Measurements from ENCODE around the gene PVALEF.

PVALEF gene

DNA sequence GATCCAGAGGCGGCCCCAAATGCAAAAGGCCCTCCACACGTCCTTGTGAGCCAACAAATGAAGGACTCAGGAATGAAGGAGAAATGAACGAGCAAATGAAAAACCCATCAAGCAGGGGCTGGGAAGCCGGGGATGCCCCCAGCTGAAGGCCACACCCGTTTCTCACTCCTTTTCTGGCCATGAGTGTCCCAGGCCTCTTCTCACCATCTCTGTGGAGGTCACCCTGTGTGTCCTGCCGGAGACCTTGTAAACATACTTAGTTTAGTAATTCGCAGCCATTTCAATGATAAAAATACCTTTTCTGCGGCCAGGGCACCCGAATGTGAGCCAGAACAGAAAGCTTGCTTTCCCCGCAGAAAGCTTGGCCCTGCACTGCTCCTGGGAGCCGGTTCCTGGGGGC is 21.8 kb downstream of the PVALEF start:
- DNase-seq: no peak

DNA sequence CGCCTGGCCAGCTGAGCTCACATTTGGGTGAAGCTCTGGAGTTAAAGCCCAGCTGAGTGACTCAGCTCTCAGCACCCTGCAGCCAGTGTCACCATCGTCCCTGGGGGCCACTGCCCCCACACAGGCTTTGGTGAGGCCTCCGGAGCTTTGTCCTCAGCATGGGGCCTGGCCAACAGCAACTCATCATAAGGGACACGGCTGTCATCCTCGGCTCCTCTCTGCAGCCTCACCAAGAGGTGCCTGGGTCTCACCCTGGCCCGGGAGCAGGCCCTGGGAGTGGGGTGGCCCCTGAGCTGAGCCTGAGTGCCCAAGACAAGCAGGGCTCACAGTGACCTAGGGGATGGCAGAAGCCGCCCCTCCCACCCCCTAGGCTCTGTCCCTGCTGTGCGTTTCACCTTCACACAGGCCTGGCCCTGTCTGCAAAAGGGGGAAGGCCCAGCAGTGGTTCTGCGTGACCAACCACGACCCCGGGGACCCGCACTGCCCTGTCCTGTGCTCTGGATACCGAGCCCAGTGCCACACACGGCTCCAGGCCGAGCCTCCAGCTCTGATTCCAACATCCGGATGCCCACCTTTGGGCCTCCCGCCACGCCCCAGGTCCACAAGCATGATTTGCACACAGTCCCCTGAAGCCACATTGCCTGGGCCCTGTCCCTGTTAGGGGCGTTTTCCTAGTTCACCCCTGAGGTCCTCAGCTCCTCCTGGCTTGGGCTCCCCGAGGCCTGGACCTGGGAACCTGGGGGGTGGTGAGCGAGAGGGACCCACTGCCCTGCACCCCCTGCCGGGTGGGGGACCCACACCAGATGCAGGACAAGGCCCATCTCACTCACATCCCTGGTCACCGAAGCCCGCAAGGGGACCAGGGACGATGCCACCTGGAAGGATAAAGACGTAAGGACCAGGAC is 22.5 kb downstream of the PVALEF start:
- no peak for DNase-seq

DNA sequence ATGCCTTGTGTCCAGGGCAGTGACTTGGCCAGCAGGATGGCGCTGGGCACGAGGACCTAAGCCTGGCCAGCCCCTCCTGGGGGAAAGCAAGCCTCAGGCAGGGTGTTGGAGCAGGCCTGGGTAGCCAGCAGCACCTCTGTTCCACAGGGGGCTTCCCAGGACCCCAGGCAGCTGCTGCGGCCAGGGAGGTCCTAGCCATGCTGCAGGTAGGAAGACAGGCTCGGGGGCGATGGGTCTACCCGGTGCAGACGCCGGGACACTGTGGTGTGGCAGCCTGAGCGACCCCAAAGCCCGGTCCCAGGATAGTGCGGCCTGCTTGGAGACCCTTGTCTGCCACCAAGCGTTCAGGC is 23.2 kb downstream of the PVALEF start:
- no peak for DNase-seq

DNA sequence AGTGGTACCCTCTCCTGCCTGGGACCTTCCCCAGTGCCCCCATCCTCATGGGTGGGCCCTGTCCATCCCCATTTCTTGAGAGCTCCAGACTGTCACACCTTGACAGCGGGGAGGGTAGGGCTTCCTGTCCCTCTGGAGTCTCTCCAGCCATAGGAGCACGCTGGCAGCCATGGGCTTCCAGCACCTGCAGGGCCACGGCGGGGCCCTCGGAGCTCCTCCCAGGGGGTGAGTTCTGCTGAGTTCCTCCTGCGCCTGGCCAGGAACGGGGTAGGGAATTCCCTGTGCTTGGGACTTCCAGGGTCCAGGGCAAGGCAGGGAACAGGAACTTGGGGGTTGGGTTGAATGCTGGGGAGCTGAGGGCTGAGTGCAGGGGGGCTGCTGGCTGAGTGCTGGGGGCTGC is 23.7 kb downstream of the PVALEF start:
- no peak for DNase-seq

DNA sequence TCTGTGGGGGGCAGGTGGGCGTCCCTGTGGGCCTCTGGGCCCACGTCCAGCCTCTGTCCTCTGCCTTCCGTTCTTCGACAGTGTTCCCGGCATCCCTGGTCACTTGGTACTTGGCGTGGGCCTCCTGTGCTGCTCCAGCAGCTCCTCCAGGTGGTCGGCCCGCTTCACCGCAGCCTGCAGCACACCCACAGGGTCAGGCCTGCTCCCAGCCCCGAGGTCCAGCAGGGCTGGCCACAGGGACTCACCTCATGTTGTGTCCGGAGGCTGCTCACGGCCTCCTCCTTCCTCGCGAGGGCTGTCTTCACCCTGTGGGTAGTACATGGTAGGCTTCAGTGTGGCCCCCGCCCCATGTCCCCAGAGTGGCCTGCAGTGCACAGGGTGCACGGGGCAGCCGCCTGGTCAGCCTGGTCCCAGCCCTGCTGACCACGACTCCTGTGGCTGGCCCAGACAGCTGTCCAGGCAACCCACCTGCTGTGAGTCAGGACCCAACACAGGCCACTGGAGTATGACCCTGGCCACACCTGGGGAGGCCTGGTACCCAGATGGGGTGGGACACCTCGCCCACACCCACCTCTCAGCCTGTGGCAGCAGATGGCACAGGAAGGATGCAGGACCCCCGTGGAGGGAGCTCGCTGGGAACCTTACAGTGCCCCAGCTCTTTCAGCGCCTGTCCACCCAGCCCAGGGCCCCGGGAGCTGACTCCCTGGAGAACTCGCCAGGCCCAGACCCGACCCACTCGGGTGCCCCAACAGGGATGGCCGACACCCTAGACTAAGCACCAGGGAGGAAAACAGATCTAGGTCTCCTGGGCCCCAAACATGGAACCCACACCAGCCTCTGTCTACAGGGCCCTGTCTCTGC is 24.6 kb downstream of the PVALEF start:
- DNase-seq: no peak

DNA sequence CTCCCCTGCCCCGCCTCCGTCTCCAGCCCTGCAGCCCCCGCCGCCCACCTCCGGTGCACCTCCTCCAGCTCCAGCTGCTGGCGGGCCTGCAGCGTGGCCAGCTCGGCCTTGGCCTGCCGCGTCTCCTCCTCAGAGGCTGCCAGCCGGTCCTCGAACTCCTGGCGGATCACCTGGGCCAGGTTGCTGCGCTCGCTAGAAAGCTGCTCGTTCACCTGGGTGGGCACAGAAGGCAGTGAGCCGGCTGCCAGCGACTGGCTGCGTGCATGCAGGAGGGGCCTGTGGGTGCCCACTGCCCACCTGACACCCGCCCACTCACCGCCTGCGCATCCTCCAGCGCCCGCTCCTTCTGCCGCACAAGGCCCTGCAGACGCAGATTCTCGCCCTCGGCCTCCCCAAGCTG is 25.3 kb downstream of the PVALEF start:
- no peak for DNase-seq

DNA sequence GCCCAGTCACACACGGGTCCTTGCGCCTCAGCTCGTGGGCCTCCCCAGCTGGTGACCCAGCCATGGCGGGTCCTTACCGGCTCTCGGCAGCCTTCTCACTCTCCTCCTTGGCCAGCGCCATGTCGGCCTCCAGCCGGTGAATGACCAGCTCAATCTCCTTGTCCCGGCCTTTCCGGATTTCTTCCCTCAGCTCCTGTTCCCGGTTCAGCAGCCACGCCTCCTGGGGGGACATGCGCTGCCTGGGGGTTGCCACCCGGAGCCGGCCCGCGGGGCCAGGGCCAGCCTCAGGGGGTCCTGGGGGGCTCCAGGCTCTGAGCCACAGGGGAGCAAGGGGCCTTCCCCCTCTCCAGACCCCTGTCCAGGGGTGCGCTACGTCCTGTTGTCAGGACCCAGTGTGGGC is 25.8 kb downstream of the PVALEF start:
- DNase-seq: no peak

DNA sequence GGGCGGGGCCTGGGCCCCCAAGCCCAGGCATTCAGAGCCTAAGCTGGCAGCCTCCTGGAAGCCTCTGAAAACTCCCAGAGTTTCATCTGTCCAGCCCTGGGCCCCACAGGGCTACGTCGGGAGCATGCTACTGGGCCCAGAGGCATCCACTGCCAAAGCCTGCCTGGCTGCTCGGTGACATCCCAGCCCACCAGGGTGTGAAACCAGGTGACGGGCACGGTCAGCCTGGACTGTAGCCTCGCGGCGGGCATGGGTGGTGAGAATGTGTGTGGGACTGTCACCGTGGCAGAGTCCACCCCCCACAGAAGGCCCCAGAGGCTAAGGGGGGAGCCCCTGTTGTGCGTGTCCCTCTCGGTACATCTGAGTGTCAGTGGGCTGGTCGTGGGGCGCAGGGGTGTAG is 26.3 kb downstream of the PVALEF start:
- DNase-seq: no peak

DNA sequence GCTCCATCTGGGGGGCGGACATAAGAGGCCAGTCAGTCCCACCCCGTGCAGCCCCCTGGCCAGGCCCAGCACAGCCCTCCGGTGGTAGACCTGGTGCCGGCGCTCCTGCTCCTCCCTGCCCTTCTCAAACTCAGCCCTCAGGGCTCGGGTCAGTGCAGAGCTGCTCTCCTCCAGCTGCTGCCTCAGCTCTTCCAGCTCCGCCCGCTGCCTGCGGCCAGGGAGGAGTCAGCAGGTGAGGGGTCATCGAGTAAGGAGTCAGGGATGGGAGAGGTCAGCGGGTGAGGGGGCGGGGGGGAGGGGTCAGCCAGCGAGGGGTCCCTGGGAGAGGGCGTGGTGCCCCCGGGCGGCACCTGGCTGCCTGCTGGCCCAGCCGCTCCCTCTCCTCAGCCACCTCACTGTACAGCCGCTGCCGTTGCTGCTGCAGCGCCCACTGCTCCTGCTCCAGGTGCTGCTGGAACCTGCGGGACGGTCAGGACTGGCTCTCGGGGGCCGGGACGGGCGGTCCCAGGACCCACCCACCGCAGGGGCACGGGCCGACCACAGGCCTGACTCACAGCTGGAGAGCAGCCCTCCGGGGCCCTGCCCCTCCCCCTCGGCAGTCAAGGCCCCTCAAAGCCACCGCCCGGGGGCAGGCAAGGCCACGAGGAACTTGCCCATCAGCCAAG is 27.2 kb downstream of the PVALEF start:
- no peak for DNase-seq

DNA sequence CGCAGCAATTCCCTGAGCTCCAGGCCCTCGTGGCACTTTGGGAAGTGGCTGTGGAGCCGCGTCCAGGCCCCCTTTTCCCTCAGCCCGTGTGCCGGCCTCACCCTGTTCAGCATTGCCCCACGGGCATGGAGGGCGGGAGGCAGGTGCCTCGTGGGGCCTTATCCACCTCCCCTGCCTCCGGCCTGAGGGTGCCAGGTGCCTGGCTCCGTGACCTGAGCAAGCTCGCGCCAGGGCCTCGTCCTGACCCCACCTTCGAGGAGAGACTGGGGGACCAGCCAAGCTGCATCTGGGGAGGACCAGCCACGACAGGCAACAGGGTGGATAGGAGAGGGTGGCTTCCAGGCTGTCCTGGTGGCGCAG is 27.7 kb downstream of the PVALEF start:
- no peak for DNase-seq

DNA sequence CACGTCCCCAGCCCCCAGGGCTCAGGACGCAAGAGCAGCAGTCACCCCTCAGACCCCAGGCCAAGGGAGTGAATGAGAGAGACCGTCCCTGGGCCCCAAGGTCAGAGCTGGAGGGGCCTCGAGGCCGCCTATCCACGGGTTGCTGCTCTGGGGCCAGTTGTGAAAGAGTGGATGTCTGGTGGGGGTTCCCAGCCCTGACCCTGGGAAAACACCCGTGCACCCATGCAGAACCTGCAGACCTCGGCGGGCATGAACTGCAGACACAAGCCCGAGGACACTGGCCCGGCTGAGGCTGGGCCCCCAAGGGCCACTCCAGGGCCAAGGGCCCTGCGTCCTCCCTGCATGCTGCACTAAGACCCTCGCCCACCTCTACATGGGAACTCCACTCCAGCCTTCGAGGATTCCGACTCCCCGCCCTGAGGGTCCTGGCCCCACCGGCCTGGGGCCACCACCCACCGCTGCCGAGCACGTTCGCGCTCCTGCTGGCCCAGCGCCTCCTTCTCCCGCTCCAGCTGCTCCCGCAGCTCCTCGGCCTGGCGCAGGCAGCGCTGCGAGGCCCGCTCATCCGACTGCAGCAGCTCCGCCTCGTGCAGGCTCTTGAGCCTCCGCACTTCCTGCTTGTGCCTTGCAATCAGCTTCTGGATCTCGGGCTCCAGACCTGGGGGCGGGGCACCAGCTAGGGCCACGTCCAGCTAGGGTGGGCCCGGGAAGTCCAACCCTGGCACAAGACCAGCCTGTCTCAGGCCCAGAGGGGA is 28.3 kb downstream of the PVALEF start:
- no peak for DNase-seq

DNA sequence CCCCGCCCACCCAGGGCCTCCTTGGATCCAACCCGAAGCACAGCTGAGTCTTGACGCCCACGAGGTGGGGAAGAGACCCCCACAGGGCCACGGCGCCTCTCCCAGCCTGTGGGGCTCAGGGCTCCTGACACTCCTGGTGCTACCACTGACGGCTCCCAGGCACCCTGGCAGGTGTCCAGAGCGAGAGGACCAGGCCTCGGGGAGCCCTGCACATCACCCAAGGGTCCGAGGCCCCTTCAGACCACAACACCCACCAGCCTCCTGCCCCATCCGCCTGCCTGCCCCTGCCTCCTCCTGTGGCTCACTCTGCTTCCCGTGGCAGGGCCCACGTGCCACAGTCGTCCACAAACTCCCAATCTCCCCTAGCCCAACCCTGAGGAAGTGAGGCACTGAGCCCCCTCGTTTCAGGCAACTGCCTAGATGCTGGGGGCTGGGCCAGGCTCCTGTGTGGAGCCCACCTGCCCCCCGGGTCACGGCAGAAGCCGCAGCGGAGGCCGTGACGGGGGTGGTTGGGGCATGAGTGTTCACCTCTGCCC is 29.0 kb downstream of the PVALEF start:
- DNase-seq: no peak

DNA sequence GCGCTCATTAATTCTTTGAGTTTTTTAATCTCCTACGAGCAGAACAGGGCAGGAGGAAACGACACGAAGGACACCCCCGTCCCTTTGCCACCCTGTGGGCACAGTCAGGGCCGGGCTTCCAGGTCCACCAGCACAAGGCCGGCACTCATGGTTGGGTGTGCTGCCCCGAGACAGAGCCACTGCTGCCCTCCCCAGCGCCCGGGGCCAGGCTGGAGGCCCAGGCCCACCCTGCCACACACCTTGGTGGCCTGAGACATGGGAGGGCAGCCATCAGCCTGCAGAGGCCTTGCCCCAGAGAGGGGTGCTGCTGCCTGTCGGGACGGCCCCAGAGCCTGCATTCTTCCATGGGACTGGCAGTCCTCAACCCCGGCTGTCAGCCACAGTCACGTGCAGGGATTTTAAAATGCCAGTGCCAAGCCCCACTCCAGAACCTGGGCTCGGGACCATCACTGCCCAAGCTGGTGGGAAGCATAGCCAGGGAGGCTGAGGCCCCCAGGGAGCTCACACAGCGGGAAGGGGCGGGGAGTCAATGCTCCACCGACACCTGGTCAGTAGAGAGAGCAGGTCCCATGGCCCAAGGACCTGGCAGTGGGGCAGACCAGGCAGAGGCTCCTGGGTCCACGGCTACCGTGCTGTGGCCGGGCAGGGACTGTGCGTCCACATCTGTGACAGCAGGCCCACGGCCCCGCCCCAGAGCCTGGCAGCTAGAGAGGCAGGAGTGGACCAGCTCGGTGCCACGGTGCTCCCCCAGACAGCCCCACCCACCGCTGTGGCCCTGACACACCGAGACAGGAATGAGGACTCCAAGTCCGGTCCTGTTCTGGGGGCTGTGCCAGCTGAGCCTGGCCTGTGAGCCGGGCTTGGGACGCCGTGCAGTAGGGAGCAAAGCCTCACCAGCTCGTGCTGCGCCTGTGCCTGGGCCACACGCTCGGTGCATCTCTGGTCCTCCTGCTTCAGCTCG is 29.9 kb downstream of the PVALEF start:
- DNase-seq: no peak

DNA sequence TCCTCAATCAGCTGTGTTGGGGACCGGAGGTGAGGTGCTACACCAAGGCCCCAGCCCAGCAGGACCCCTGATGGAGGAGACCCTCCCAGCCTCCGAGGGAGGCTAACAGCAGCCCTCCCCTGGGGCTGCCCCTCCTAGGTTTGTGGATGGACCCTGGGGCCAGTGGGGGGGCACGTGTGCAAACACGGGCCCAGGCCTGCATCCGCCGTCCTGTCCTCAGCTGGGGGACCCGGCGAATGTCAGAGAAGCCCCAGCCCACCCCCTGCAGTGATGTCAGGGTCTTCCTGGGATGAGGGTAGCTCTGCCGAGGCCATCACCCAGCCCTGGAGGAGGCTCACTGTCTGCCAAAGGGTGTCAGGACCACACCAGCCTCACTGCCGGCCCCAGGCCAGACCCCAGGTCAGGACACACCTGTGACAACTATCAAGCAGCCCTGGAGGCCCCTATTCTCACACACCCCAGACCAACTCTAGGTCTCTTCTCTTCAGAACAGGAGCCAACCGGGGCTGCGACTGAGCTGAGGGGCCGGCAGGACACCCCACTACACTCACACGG is 30.7 kb downstream of the PVALEF start:
- DNase-seq: no peak

DNA sequence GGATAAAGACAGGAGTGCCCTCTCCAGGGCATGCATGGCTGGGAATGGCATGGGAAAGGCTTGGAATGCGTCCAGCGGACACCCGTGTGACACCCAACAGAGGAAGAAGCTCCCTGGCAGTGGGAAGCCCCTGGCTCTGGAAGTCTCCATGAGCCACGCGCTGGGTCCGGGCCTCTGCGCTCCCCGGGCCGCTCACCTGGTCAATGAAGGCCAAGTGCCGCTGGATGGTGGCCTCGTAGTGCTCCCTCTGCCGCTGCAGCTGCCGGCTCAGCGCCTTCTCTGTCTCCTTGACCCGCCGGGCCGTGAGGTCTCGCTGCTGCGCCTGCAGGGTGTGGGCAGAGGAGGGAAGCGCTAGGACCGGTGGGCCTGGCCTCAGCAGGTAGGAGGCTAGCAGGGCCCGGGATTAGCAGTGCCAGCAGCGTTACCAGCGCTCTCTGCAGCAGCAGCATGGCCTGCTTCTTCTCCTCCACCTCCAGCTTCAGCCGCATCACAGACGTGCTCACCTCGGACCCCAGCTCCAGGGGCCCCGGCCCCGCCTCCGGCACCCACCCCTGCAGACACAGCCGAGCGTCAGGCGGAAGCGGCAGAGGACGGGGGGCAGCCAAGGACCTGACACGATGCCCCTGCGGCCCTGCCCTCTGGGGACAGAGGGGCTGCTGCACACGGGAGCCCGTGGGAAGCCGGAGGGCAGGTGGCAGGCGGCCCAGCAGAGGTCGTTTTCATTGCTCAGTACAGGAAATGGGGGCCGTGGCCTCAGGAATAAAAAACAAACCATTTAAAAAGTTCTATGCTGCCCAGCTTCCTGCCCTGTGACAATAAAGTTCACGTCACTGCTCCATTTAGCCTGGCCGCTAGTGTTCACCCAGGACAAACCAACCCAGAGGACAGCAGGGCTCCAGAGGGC is 31.4 kb downstream of the PVALEF start:
- DNase-seq: no peak

DNA sequence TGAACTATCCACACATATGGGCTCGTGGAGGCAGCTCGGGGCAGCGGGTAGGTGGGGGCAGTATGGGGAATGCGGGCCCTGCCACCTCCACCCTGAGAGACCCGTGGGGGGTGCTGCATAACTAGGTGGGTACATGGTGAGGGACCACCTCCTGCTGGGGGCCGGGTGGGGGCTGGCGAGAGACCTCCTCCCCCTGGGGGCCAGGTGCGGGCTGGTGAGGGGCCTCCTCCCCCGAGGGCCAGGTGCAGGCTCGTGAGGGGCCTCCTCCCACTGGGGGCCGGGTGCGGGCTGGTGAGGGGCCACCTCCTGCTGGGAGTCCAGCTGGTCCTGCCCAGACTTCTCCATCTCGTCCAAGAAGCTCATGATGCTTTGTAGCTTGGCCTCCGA is 32.1 kb downstream of the PVALEF start:
- DNase-seq: no peak

DNA sequence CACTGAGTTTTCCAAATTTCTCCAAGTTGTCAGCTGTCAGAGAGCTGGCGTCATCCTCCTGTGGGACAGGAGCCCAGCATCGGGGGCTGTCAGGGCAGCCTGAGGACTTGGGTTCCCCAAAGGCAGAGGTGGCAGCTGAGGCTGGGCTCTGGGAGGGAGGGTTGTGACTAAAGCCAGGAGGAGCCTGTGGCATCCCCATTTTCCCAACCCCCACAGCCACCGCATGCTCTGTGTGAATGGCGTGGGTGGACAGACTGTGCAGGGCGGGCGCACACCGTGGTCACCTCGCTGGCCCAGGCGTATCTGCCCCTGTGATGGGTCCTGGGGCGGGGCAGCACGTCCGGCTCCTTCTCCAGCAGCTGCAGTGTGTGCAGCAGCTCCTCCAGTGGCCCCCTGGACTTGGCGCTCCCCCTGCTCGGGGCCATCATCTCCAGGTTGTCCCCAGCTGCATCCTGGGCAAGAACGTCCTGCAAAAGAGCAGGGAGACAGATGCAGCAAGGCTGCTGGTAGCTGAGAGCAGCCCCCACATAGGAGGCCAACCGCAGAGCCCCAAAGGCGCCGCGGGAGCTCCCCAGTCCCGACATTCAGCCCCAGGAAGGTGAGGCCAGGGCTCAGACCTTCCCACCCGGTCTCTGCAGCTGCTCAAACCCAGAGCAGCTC is 32.7 kb downstream of the PVALEF start:
- DNase-seq: no peak

DNA sequence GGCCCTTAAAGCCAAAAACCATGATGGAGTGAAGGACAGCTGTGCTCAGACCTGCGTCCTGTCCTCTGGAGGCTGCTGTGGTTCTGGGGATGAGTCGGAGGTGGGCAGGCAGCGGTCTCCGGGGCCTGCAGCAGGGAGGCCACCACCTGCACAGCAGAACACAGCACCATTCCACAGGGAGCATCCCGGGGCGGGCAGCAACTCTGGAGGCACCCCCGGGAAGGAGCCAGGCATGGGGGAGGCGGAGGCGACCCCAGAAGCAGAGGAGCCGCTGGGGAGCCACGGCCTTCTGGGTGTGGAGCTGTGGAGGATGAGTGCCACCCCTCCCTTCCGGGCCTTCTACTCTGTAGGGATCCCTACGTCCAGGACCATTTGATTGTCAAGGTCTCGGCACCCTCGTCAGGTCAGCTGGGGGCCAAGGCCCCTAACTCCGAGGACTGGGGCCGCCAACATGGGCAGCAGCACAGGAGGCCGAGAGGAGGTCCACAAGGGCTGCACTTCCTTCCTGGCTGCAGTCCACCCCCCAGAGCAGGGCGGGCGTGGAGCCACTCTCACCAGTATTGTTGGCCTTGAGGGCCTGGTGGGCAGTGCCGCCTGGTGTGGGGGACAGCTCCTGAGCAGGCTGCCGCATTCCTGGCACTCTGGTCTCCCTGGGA is 33.6 kb downstream of the PVALEF start:
- DNase-seq: no peak

DNA sequence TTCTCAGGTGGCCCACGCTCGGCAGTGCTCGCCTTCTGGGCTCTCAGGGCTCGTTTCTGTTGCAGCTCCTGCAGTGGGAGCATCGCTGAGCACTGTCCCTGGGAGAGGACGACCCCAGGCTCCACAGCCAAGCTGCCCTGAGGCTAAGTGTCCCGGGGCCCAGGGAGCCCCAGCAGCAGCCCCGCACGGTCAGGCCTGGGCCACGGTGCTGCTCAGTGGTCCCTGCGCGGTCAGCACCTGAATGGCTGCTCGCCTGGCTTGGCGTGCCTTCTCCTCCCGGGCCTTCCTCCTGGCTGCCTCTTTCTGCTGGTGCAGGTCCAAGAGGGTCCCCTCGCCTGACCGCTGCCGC is 34.1 kb downstream of the PVALEF start:
- no peak for DNase-seq
